LNCAP (cell line): ENCODE data around the gene ADAD1.

Experiments
- CTCF ChIP-seq: fragments of 450-650 bp; IDR thresholded peaks from 2 replicates; pipeline ENCODE4 v1.5.1; 2017; ENCODE audit warnings: mild to moderate bottlenecking

ADAD1 gene

GRCh38 chr4:122403861-122404260, 25.1 kb downstream of the ADAD1 start:
- no peak for TF ChIP-seq CTCF

GRCh38 chr4:122412547-122412946, 33.7 kb downstream of the ADAD1 start:
- TF ChIP-seq CTCF, result no peak

- TF ChIP-seq CTCF, result no peak
Observed at GRCh38 chr4:122423246-122423645, 44.4 kb downstream of the ADAD1 start.

GRCh38 chr4:122431351-122431750, 52.5 kb downstream of the ADAD1 start:
- no peak for TF ChIP-seq CTCF

- no peak for TF ChIP-seq CTCF
Observed at GRCh38 chr4:122434285-122434684, 55.5 kb downstream of the ADAD1 start.

GRCh38 chr4:122450847-122451246, 72.0 kb downstream of the ADAD1 start:
- TF ChIP-seq CTCF, result peak; percentile 55

- no peak for TF ChIP-seq CTCF
Observed at GRCh38 chr4:122453384-122453995, 74.7 kb downstream of the ADAD1 start.
